NCI-H1048 (cell line): Measurements from ENCODE around the gene SCCPDH.

Source experiments
- DNase-seq: peaks from one replicate; lab custom pipeline; 2025; lab: John Stamatoyannopoulos, UW

Gene SCCPDH

DNA sequence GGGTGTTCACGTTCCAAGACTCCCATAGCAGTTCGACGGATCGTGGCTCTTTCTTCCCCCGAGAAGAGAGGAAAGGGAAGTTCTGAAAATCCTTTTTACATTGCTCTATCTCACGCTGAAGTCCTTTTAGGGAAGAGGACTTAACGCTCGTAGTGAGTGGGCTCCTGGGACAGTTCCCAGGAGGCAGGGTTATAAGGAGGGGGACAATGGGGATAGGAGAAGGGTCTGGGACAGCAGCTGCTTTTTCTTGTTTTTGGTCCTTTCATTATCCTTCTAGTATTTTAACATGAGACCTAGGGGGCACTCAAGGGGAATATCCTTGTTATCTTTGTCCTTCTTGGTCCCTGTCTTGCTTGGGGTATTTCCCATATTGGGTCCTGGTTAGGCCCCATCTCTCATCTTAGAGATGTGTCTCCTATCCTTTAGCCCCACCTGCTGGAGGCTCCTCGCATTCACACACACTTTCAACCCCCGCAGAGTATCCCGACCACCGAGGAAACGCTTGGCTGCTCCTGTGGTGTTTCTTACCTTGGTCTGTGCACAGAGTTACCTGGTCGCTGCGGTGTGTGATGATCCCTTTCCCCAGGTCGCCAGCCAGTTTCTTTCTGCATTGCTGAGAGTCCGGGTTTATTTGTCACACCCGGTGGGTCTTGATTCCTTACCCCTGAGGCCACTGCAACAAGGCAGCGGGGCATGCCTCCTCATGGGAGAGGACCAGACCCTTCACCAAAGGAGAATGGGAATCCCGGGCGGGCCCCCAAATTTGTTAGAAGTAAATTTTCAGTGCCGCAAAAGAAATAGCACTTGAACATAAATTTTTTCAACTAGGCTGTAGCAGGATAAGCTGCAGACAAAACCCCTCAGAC, 29.7 kb downstream of the SCCPDH start:
- peak; percentile 50 for DNase-seq

DNA sequence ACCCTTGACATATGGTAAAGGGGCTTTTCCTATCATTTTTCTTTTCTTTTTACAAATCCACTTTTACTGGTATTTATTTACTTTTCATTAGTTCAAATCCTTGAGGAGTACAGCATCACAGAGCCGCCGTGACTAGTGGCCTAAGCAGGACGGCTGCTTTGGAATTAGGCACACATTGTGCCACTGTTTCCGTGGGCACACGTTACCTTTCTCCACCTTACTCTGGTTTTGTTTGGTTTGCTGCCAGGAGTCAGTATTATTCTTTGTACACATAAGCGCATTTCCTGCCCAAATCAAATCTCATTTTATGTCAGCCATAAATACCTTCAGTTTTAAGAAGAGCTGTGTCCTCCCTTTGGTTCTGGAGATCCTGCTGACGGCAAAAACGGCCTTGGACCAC, 31.2 kb downstream of the SCCPDH start:
- DNase-seq, result no peak

DNA sequence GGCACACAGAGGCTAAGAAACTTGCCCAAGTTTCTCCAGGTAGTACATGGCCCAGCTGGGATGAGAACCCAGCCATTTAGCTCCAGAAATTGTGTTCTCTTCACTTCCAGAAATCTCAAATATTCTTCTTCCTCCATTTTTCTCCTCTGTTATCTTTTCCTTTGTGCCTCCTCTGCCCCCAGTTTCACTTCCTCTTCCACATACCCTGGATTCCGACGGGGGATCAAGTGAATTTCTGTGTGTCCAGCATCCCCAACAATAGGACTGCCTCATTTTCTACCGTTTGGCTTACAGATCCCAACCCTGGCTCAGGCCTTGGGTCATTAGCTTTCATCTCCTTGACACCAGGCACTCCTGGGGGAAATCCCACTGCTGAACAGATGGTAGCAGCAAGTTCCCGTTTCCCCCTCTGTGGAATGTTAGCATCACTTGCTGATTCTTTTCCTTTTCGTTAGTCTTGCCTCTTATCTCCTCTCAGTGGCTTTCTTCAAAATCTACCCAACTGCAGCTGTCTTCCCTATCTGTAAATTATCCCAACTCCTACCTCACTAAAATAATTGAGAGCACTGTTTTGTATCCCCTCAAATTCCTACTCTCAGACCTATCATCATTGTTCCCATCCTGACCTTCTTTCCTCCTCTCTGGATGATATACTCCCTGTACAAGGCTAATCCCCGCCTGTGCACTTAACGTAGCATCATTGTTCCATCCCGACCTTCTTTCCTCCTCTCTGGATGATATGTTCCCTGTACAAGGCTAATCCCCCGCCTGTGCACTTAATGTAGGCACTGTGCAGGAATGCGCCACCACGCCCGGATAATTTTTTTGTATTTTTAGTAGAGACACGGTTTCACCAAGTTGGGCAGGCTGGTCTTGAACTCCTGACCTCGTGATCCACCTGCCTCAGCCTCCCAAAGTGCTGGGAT, 36.5 kb downstream of the SCCPDH start:
- DNase-seq, result no peak

DNA sequence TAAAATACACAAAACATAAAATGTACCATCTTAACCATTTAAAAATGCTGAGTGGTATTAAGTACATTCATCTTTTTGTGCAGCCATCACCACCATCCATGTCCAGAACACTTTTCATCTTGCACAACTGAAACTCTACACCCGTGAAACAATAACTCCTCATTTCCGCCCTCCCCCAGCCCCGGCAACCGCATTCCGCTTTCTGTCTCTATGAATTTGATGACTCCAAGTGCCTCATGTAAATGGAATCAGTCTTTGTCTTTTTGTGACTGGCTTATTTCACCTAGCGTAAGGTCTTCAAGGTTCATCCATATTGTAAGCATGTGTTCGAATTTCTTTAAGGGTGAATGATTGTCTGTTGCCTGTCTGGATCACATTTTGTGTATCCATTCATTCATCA, 37.2 kb downstream of the SCCPDH start:
- no peak for DNase-seq

DNA sequence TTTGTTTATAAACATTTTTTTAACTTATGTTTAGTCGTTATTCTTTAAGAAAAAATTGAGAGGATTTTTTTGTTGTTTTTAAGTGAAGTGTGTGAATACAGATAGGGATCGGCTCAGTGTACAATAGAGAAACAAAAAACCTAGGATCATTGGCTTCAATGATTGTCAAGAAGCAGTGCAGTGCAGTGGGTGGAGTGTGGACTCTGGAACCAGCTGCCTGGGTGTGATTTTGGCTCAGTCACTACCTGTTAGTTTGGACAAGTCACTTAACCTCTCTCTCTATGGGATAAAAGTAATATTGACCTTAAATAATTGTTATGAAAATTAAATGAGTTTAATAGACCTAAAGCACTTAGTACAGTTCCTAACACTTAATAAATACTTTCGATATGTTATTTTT, 41.3 kb downstream of the SCCPDH start:
- no peak for DNase-seq

DNA sequence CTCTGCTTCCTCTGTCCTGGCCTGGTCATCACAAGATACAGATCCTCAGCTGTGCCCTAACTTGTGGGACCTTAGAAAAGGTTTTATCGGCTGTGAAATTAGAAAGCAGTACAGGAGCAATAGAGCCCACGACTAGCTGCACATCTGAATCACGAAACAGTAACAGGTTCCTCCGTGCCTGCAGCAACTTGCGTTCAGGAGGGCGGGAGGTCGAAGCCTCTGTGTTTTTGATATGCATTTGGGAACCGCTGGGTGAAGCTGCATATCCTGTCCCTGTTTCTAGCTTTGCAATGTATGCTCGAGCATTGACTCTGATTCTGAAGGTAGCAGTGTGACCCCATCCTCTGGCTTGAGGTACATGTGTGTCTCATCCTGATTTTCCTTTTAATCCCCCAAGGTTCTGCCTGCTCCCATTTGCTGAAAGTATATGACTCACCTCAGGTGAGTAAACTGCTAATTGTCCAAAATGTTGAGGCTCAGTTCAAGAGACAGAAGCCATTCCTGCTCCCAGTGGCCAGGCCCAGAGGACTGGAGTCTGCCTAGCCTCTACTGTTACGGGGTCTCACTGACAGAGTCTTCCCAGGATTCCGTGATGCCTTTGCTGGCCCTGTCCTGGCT, 44.3 kb downstream of the SCCPDH start:
- DNase-seq, result no peak

DNA sequence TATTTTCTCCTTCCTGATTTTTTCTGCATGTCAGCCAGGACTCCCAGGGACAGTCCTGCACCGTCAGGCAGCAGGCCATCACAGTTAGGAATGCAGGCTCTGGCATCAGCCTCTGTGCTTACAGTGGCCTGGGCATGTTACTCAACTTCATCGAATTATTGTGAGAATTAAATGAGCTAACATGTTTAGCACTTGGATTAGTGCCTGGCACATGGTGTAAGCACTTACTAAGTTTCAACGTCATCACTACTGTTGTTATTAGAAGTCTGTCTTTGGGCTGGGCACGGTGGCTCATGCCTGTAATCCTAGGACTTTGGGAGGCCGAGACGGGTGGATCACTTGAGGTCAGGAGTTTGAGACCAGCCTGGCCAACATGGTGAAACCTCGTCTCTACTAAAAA, 45.1 kb downstream of the SCCPDH start:
- DNase-seq, result no peak

DNA sequence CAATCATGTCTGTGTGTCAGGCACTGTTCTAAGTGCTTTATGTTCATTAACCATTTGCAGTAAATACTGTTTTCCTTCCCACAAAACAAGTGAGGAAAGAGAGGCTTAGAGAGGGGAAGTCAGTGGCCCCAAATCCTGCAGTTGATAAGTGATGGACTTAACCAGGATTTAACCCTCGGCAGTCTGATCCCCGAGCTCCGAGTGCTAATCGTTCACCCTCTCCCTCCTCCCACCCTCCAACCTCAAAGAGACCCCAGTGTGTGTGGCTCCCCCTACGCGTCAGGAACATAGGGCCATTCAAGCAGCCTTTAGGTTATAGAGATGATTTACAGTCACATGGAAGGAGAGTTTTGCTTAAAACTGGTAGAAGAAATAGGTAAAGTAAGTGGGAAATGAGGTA, 47.2 kb downstream of the SCCPDH start:
- DNase-seq, result no peak

DNA sequence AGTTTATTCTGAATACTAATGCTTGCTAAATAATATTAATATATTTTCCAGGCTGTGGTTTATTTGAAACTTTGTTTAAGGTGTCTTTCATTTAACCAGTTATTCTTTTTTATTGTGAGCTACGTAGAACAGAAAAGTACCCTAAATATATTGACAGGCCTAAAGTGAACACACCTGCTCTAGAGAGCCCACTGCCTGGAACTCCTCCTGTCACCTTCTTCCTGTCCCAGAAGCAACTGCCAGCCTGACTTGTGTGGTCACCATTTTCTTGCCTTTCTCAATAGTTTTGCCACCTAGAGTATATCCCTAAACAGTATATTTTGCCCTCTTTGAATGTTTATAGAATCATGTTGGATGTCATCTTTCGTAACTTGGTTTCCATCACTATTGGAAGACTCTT, 48.5 kb downstream of the SCCPDH start:
- no peak for DNase-seq

DNA sequence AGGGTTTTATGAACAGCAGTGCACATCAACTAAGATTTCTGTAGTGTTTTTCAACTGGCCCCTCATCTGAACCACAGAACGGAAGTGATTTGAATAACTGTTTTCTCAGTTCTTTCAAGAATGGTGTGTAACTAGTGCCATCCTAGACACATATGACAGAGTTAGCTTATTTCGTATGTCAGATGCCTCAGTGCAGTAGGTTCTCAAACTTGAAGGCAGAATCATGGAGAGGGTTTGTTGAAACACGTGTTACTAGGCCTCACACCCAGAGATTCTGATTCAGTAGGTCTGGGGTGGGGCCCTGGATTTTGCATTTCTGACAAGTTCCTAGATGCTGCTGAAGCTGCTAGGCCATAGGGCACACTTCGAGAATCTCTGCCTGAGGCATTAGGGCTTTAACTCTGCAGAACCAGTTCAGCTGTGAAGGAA, 49.0 kb downstream of the SCCPDH start:
- DNase-seq, result no peak

DNA sequence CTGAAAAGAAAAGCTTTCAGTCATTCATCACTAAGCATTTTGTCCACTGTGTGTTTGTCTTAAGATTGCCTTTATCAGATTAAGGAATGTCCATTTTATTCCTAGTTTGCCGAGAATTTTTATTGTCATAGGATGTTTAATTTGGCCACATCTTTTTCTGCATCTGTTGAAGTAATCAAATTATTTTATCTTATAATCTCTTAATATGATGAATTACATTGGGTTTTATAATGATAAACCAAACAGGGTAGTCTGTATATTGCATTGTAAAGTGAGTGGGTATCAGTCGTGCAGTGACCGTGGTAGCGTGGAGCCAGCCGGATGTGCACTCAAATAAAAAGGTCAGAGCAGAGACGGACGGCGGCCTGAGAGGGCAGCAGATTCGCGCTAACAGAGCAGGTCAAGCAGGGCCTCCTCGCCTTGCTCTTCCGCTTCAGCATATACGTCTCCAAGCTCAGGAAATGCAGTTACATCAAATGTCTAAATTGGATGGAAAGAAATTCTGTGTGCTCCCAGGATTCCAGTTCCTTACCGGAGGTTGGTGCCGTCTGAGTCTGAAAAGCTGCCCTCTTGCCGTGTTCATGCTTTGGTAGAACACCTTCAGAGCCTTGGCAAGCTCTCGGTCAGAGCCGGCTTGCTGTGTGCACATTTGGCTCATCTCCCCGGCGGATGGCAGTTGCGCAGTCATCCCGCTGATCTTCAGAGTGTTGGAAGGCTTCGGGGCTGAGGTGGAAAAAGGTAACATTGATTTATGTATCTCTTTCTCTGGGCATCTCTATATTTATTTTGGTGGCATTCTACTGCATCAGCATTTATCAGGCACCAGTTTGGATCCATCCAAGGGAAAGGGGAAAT, 51.5 kb downstream of the SCCPDH start:
- no peak for DNase-seq

DNA sequence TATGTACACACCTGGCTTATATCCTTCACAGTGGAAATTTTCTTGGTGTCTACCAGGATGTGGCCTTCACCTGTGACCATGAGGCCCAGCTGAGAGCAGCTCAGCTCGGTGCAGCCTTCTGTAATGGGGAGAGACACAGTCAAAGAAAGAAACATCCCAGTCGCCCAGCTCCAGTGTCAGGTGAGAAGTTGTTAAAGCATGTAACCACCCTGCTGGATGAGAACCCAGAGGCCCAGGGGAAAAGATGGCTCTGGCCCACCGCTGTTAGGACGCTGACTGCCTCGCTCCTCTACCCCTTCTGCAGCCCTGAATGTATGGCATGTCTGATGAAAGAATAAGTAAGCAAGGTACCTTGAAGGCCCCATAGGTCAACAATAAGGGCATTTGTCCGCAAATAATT, 52.7 kb downstream of the SCCPDH start:
- DNase-seq, result no peak

DNA sequence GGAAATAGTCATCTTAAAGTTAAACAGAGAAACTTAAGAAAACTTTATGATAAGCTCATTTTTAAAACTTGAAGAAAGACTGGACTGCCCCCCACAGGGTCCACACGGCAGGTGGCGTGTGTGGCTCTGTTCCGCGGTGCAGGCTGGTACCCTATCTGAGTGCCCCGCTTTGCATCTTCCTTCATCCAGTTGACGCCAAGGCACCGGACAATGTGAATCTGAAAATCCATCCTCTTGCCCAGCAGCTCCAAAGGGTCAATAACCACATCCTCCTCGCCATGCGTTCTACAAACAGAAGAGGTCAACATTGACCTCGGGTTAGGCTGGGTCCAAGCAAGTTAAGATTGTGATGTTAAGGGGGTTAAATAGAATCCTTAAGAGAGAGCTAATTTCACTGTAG, 54.5 kb downstream of the SCCPDH start:
- DNase-seq, result no peak

DNA sequence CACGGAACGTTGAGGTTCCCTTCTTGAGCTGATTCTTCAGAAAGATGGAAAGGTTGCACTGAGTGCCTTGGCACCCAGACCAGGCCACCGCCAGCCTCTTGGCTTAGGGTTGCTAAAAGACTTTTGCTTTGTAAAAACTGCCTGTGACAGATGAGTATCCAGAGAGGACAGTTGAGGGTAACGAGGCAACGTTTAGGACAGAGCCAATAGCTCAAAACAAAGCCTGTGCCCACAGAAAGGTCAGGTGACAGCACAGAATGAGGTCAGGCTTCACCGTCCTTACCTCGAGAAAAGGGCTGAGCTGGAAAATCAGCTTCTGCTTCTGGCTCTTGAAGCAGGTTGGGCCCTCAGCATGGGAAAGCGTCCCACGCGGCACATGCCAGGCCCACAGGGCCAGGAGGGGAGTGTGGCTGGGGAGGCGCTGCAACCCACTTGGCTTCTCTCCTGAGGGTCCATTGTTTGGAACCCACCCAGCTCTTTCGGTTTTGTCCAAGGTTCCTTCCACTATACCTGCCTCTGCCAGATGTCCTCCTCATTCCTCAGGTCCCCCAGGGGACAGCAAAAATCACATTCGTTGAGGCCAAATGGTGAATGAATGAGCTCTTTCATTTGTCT, 55.5 kb downstream of the SCCPDH start:
- DNase-seq, result no peak

DNA sequence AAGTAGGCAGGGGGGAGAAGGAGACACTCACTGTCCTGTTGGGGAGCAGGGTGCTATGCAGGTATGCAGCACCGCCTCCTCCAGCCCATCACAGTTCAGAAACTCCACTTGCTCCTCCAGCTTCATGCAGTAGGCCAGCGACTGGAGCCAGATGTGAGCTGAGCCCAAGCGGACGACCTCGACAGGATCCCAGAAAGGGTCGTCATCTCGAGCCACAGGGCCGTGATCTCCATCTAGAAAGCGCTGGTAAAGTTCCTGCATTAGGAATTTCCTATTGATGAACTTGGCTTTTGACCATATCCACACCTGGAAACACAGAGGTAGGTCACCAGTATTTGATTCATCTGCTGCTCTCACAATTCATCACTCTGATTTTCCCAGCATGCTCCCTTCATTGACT, 56.1 kb downstream of the SCCPDH start:
- no peak for DNase-seq

DNA sequence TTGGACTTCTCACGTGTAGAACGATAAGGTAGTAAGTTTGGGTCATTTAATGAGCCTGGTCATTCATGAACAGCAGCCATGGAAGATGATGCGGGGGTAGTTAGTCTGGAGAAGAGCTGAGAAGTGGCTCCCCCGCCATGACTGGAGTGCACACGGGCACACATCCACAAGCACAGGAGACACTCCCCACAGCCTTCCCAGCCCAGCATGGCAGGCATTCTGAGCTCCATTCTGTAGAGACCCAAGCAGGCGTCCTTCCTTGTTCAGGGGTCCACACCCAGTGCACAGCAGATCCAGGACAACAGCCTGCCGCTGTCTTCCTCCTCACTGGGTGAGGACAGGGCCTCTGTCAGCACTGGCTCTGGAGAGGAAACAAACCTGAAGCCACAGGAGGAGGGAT, 57.0 kb downstream of the SCCPDH start:
- no peak for DNase-seq

DNA sequence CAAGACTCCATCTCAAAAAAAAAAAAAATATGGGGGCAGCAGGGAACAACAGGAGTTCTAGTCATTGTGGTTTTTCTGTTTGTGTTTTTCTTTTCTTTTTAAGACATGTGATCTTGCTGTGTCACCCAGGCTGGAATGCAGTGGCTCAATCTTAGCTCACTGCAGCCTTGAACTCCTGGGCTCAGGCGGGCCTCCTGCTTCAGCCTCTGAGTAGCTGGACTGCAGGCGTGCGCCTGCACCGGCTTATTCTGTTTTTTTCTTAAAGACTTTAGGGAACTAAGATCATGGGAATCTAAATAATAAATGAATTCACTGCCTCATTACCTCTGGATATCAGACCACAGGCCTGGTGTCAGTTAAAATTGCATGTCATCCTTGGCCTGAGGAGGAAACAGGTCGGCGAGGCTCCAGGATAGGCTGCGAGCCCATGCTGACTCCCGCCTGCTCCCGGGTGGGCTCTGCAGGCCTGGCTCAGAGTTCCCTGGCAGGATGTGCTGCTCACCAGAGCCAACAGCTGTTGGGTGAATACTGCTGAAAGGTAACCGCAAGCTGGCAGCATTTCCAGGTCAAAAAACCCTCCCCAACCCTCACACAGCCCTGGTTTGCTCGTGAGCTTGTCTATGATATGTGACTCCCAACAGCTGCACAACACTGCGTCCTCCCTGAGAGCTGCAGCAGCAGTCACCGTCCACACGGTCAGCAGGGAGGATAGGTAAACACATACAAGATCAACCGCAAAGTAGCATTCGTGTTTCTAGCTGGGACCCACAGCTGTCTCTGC, 58.1 kb downstream of the SCCPDH start:
- no peak for DNase-seq

DNA sequence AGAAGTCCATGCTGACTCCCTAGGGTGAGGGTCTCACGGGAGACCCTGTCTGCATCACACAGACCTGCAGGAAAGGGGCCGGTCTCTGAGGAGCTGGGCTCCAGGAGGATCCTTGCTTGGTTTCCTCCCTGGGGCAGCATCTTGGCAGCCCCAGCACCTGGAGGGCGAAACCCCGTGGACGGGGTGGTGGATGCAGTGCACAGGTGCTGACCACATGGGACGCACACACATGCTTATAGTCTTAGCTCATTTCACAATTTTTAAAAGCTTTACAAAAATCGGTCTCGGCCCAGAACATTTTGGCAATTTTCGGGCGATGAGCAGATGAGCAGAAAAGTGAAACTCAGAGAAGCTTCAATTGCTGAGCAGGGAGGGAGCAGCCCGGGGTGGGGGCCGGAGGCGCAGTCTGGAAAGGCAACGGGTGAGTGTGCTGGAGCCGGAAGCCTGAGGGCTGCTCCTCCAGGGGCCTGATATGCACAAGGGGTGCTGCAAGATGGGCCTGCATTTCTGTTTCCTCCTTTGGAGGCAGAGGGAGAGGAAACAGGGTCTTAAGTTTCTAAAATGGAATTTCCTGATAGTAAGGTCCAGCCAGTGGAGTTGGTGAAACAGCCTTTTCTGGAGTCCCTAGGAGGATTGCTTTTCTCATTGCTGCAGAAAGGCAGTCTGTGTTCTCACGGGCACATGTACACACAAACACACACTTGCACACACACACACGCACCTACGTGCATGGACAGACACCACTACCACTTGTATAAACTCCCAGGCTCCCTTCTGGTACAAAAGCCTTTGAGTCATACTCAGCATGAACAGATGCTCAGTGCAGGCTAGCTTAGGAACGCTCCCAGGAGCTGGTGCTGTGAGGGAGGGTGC, 60.6 kb downstream of the SCCPDH start:
- DNase-seq, result no peak

DNA sequence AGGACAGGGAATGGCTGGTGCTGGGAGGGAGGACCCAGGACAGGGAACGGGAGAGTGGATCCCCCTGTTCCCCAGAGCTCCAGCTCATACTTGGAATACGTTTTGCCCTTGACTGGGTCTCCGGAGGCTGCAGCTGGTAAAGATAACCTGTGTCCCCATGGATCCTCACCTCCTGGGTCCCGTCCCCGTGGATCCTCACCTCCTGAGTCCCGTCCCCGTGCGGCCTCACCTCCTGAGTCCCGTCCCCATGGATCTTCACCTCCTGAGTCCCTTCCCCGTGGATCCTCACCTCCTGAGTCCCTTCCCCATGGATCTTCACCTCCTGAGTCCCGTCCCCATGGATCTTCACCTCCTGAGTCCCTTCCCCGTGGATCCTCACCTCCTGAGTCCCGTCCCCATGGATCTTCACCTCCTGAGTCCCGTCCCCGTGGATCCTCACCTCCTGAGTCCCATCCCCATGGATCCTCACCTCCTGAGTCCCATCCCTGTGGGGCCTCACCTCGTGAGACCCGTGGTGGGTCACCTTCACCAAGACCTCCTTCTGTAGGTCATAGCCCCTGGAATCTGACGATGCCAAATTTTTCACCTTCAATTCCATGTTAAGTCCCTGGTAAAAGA, 61.4 kb downstream of the SCCPDH start:
- no peak for DNase-seq
